ENCODE results near the gene PGGHG.

- TF ChIP-seq CTCF (conservative IDR thresholded peaks at IDR 0.05 in 1 of 2, IDR thresholded peaks at IDR 0.05 in 1 of 2; ENCODE audit: extremely low read depth in 1 of 2, insufficient read depth in 1 of 2, low read depth in 1 of 2, low read length in 2 of 2) (no peak), EZH2 (IDR thresholded peaks at IDR 0.05; ENCODE audit: borderline replicate concordance, low read length) (no peak)
Observed at GRCh38 chr11:332651-333480, 43.9 kb downstream of the PGGHG start.
